Measurements from ENCODE around the gene ZNF526.

Gene ZNF526, protein sequence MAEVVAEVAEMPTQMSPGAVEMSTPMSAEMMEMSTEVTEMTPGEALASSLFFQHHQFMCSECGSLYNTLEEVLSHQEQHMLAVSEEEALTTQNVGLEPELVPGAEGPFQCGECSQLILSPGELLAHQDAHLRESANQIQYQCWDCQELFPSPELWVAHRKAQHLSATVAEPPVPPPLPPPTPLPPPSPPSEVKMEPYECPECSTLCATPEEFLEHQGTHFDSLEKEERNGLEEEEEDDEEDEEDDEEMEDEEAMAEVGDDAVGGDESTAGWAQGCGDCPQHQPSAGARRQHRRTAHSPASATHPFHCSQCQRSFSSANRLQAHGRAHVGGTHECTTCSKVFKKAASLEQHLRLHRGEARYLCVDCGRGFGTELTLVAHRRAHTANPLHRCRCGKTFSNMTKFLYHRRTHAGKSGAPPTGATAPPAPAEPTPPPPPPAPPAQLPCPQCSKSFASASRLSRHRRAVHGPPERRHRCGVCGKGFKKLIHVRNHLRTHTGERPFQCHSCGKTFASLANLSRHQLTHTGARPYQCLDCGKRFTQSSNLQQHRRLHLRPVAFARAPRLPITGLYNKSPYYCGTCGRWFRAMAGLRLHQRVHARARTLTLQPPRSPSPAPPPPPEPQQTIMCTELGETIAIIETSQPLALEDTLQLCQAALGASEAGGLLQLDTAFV

DNA sequence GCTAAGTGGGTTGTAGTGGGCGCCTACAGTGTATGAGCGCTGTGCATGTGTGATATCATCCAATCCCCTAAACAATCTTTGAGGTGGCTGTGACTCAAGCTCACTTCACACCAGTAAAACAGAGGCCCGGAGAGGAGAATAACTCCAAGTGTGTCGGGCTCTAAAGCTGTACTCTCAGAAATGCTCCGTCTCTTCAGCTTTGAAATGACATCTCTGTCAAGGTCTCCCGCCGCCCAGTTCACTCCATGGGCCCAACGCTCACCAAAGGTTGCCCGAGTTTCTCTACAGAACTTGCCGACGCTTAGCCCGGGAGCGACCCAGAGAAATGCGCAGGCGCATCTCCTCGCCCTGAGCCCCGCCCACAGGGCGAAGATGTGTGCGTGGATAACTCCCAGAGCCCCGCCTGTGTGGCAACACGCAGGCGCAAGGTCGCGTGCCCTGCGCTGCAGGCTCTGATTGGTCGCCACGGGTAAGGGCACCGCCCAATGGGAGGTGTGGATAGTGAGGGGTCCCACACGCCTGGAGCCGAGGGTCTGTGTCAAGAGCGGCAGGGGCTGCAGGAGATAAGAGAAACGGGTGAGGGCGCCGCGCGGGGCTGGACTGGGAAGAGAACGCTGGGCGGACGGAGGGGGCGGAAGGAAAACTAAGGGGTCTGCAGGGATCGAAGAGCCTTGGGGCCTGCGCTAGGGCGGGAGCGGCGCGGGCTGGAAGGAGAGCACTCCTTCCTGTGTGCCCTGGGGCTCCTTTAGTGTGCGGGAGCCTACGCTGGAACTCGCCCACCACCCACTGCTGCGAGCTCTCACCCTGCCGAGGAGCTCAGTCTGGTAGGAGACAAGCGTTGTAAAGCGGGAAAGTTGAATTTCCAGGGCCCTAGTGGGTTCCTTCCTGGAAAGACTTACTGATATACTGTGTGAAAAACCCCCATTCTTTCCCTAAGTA is at the start of gene ZNF526:
Gene ZNF526, plus strand, starts transcription at position 501 of the 939 bp plus-strand sequence. CDS start 4,092 bp downstream, outside the sequence.
- DNase-seq (ENCODE audit: low read depth) = peak; percentile 92

DNA sequence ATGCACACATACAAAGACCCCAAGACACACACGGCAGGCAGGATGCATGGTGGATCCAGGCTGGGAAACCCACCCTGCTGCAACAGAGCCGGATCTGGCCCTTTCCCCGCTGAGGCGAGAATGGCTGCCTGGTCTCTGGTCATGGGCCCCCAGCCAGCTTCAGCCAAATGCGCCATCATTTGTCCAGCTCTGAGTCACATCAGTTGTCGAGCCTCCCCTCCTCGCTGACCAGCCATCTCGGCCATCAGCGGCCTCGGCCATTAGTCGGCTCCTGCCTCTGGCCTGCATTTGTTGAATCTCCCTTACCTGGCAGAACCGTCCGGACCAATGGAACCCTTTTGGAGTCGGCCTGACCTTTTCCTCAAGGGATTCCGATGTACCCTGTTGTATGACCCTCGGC is 49.4 kb upstream of the ZNF526 start:
- no peak for DNase-seq (ENCODE audit: low read depth)

DNA sequence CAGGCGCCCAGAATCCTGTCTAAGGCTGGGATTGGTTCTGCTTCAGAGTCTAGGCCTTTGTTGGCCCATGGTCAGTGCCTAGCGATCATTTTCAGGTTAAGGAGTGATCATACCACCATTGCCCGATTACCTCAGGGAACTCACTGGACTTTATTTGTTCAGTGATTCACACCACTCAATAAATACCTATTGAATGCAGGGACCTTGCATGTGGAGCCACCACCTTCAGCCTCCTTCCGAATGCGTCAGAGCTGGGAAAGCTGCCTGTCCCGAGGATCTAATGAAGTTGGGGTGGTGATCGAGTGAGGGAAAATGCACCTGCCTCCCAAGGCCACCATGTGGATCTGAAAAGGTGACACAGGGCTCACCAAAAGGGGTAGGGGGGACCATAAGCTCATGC is 47.9 kb upstream of the ZNF526 start:
- no peak for DNase-seq (ENCODE audit: low read depth)

DNA sequence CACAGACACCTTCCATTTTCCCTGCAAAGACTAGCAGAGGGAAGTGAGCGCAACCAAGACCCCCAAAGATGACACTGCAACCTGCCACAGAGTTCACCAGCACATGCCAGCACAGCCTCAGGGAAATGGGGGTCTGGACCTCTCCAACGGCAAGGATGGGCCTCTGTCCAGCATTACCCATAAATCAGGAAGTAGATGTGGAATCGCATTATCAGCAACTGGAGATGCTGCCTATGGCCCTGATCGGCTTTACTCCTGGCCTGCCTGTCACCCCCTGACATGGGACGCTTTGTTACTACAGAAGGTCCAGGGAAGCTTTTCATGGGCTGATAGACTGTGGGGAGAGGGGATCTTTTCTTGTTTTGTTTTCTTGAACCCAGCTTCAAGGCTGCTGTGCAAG is 46.4 kb upstream of the ZNF526 start:
- DNase-seq (ENCODE audit: low read depth) = no peak

DNA sequence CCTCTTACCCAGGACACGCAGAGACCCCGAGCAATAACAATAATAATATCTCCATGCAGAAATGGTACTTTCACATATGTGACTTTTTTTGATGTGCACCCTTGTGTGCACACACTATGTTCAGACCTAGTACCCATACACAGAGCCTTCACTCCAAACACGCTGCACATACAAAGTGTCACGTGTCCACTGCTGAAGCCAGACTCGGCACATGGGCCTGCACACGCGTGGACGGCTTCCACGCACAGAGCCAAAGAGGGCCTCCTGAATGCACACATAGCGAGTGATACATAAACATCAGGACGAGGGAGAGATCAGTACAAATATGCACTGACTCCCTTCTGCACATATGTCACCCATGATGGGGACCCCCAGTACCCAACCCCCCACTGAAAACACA is 45.9 kb upstream of the ZNF526 start:
- DNase-seq (ENCODE audit: low read depth) = no peak

DNA sequence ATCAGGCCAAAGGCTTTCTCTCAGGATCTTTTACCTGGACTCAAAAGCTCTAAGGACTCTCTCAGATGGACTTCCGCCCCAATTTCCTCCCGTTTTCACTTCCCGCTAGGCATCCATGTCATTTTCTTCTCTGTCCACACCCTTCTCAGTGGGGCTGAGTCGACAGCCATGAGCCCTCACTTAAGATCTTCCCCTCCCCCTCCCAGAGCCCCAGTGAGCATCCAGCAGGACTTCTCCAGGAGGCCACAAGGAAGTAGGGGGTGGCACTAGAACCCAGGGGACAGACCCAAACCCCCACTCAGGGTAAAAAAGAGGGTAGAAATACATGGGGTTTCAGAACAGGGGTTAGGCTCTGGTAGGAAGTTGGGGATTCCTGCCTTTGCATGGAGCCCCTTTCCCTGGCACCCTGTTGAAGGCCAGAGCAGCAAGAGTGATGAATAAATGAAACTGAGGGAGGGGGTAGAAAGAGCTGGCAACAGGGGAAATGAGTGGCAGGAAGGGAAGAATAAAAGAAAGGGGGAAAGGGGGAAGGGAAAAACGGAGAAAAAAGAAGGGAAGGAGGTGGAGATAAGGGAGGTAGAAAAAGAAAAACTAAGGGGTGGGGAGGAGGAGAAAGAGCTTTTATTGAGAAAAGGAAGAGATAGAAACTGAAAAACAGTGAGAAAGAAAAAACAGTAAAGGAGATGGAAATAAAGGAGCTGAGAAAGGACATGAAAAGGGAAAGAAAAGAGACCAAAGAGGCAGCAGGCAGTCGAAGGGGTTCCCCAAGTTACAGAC is 45.0 kb upstream of the ZNF526 start:
- DNase-seq (ENCODE audit: low read depth) = no peak

DNA sequence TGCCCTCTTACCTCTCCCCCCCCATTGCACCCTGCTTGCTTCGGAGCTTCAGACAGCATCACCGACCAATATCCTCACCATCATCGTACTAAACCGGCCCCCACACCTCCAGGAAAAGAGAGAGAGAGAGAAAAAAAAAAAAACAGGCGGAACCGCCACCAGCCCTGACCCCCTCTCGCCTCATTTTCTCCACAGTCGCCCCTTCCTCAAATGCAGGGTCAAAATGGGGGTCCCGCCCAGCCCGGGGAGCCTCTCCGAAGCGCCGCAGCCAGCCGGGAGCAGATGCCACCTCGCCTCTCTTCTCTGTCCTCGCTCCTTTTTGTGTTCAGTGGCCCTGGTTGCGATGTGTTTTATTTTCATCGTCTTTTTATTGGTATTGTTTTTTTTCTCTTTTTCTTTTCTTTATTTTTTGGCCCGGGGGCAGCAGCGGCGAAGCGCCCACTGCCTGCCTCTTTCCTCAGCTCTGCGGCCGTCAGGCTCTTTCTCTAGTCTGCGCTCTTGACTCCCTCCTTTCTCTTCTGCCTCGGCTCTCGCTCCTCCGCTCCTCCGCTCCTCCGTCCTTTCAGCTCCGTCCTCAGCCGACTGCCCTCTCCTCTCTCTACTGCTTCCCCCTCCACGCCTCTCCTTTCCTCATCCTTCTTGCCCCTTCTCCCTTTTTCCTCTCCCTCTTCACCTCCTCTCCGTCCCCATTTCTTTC is 44.0 kb upstream of the ZNF526 start:
- no peak for DNase-seq (ENCODE audit: low read depth)

DNA sequence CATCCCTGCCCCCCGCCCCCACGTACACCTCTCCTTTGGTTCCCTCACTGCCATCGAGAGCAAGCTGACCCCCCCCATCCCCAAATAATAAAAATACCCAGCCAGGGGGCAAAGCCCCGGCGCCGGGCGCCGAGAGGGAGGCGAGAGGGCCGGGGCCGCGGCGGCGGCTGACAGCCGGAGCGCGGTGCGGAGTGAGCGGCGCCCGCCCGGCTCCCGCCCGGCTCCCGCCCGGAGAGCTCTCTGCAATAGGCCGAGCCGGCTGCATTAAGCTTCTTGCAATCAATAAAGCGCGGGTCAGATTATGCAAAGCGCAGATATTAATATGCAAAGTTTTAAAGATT is 43.5 kb upstream of the ZNF526 start:
- no peak for DNase-seq (ENCODE audit: low read depth)

DNA sequence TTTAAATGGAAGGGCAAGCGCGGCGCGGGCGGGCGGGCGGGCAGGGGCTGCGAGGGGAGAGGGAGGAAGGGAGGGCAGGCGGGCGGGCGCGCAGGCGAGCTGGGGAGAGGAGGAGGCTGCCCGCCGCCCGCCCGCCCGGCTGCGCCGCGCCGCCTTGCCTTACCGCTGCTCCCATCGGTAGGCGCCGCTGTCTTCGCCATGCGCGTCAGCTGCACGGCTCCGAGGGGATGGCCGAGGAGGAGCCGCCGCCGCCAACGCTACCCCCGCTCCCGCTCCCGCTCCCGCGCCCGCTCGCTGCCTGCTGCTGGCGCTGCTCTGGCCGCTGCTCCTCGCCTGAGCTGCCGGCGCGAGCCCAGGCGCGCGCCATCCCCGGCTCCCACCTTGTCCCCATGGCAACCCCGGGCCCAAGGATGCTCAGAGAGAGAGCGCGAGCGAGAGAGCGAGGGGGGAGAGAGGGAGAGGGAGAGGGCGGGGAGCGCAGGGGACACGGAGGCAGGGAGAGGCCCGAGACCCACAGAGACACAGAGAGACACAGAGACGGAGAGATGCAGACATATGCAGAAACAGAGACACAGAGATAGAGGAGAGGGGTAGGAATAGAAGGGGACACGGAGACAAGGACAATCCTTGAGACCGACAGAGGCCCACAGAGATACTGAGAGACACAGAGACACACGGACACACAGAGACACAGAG is 43.0 kb upstream of the ZNF526 start:
- no peak for DNase-seq (ENCODE audit: low read depth)

DNA sequence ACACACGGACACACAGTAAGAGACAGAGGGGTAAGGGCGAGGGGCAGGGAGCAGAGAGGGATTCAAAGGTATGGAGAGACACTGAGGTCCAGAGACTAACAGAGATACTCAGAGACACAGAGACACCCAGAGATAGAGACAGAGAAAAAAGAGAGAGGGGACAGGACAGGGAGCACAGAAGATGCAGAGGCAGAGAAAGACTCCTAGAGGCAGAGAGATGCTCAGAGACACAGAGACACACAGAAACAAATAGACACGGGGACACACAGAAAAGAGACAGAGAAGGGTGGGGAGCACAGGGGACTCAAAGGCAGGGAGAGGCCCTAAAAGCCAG is 42.5 kb upstream of the ZNF526 start:
- no peak for DNase-seq (ENCODE audit: low read depth)

DNA sequence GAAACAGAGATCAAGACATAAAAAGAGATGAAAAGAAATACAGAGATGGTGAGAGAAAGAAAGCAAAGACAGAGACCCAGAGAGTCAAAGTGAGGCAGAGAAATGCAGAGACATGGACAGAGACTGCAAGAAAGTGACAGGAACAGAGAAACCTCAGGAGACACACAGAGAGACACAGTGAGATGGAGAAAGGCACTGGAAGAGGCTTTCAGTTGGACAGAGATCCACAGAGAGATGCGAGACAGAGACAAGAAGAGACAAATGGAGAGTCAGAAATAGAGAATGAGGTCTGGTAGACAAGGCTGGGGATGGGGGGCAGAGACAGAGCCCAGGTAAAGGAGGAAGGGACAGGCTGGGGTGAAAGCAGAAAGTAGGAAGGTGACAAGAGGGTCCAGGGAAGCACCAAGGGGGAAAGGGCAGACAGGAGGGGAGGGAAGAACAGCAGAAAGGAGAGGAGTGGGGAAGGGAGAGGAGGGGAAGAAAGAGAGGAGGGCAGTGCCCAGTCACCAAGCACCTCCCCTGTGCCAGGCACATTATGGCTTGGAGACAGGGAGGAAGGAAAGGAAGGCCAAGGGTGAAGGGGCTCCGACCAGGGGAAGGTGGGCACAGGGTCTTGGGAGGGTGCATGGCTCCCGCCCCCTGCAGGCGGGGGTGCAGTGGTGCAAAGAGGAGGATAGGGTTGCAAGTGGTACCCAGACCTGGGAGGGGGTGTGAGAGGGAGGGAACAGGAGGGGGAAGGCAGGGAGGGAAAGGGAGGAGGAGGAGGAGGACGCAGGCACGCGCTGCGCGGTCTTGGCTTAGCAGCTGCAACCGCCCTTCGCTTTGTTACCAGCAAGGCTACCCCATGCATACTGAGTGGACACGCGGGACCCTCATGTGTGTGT is 41.1 kb upstream of the ZNF526 start:
- no peak for DNase-seq (ENCODE audit: low read depth)

DNA sequence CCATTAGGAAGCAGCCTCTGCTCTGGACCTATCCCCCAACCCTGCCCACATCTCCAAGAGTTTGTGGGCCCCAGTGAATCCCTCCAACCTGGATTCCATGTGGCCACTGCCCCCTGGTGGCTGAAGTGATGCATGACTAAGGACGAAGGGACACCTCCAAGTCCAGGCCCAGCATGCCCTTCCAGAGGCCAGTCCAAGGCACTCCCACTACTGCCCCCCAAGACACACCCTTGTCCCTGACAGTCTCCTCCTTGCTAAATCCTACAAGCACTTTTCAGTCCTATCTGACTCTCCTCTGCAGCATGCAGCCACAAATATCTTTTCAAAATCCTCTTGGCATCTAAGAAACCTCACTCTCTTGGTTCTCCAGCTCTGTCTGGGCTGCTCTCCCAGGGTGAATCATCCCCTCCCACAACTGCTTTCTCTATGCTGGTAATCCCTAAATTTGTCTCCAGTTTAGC is 35.7 kb upstream of the ZNF526 start:
- DNase-seq (ENCODE audit: low read depth) = peak; percentile 71

DNA sequence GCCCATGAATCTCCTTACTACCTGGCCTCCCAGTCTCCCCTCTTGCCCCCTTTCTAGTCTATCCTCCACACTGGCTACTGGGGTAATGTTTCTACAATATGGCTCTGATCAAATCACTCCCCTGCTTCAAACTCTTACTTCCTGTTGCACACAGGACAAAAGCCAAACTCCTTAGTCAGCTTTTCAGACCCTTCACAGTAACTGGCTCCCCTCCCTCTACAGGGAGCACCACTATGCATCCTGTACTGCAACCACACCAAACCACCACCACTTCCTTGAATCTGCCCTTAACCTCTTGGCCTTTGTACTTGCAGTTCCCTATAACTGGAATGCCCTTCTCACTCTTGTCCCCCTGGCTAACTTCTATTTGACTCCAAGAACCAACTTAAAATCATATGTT is 34.8 kb upstream of the ZNF526 start:
- DNase-seq (ENCODE audit: low read depth) = no peak

DNA sequence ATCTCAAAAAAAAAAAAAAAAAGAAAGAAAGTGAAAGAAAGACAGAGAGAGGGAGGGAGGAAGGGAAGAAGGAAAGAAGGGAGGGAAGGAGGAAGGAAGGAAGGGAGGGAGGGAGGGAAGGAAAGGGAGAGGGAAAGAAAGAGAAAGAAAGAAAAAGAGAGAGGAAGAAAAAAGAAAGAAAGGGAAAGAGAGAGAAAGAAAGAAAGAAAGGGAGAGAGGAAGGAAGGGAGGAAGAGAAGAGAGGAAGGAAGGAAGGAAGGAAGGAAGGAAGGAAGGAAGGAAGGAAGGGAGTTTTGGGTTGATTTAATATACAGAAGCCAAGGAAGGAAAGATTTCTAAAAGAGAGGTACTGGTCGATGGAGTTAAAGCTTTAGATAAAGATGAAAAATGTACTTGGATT is 31.4 kb upstream of the ZNF526 start:
- DNase-seq (ENCODE audit: low read depth) = no peak

DNA sequence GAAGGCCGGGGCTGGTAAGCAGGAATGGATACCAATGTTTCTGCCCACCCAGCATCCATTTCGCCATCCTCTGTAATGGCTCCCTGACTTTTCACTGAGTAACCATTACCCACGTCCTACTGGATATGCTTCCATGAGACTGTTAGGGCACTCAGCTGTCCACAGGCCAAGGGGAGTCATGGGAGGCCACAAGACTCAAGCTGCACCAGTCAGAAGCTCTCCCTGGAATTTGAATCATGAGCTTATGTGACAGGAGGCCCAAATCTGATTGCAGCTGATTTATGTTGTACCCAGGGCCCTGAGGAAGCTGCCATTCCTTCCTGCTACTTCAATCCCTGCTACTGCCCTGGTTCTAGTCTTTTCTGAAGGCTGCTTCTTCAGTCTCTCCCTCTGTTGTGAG is 31.0 kb upstream of the ZNF526 start:
- DNase-seq (ENCODE audit: low read depth) = no peak

DNA sequence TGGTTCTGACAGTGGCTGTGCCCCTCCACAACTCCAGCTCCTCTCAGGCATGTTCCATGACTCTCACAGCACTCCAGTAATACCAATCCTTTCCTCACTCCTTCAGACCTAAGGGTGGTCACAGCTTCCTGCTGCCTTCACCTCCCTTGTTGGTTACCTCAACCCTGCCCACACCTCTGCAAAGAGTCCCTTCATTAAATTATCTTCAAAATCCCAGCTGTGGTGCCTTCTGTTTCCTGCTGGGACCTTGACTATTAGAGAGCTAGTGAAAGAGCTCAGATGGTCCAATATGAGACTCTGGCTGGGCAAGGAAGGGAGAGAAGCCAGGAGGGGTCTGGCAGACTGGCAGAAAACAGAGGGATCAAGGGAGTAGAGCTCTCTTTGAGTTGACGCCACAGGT is 28.8 kb upstream of the ZNF526 start:
- no peak for DNase-seq (ENCODE audit: low read depth)

DNA sequence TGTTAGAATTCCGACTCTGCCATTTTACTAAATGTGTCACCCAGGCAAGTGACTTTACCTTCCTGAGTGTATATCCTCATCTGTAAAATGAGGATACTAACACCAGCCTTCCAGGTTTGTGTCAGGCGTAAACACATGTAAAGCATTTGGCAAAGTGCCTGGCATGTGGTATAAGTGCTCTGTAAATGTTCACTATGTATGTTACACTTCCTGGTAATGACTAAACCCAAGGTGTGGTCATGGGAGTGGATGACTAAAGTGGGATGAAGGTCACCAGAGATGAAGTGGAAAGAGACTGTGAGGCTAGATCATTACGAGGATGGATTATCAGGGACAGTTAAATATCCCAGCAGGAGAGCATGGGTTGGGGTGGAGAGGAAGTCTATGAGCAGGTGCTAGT is 28.3 kb upstream of the ZNF526 start:
- DNase-seq (ENCODE audit: low read depth) = peak; percentile 83

DNA sequence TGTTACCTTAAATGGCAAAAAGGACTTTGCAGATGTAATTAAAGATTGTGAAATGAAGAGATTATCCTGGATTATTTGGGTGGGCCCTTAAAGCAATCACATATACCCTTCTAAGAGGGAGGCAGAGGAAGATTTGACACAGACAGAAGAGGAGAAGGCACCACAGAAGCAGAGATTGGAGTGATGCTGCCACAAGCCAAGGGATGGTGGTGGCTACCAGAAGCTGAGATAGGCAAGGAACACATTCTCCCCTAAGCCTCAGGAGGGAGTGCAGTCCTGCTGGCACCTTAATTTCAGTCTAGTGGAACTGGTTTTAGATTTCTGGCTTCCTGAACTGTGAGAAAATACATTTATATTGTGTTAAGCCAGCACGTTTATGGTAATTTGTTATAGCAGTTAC is 26.8 kb upstream of the ZNF526 start:
- DNase-seq (ENCODE audit: low read depth) = no peak

DNA sequence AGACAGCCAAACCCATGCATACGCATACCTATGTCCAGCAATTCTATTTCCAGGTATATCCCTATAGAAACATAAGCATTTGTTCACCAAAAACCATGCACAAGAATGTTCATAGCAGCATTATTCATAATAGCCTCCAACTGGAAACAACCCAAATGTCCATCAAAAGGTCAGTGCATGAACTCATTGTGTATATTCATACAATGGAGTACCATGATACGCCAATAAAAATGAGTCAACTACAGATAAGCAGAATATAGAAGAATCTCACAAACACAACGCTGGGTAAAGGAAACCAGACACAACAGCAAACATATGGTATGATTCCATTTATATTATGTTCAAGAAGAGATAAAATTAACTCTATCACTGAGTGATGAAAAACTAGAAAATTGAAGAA is 26.4 kb upstream of the ZNF526 start:
- DNase-seq (ENCODE audit: low read depth) = no peak

Measured in HS-5 (cell line).